GM18505 (cell line): ENCODE measurements around the gene C3orf18.

Experiments
- ATAC-seq: cut with Tn5 transposase; IDR thresholded peaks from one replicate; pipeline ENCODE4 v1.9.1; 2021; ENCODE audit not compliant: unreplicated experiment
- POLR2A ChIP-seq: IDR thresholded peaks from 4 replicates; pipeline ENCODE4 v1.6.1; 2011; ENCODE audit warnings: borderline replicate concordance; ENCODE audit not compliant: insufficient read depth, insufficient read length; ENCODE audit errors: extremely low read depth

C3orf18 gene

GRCh38 chr3:50599115-50599715 is 31.7 kb upstream of the C3orf18 start:
- TF ChIP-seq POLR2A: no peak
- ATAC-seq: no peak

- no peak for ATAC-seq
- no peak for TF ChIP-seq POLR2A
These were observed 26.8 kb upstream of the C3orf18 start for GRCh38 chr3:50594253-50594785.

- no peak for TF ChIP-seq POLR2A
- ATAC-seq: no peak
These were observed 25.0 kb upstream of the C3orf18 start for GRCh38 chr3:50592568-50592967.

GRCh38 chr3:50591196-50591741 is 23.7 kb upstream of the C3orf18 start:
- TF ChIP-seq POLR2A: no peak
- no peak for ATAC-seq

GRCh38 chr3:50588759-50589433 is 21.3 kb upstream of the C3orf18 start:
- ATAC-seq: no peak
- no peak for TF ChIP-seq POLR2A

- peak; percentile 34 for ATAC-seq
- peak; percentile 47 for TF ChIP-seq POLR2A
These were observed 20.5 kb upstream of the C3orf18 start for GRCh38 chr3:50587806-50588758.

GRCh38 chr3:50587373-50587772 is 19.8 kb upstream of the C3orf18 start:
- no peak for ATAC-seq
- TF ChIP-seq POLR2A: no peak

GRCh38 chr3:50586763-50587070 is 19.2 kb upstream of the C3orf18 start:
- no peak for ATAC-seq
- TF ChIP-seq POLR2A: no peak

- ATAC-seq: no peak
- TF ChIP-seq POLR2A: no peak
These were observed 18.6 kb upstream of the C3orf18 start for GRCh38 chr3:50585919-50586762.

GRCh38 chr3:50584391-50584790 is 16.8 kb upstream of the C3orf18 start:
- TF ChIP-seq POLR2A: no peak
- no peak for ATAC-seq

- TF ChIP-seq POLR2A: no peak
- ATAC-seq: no peak
These were observed 16.4 kb upstream of the C3orf18 start for GRCh38 chr3:50583897-50584296.

GRCh38 chr3:50582083-50582482 is 14.5 kb upstream of the C3orf18 start:
- ATAC-seq: no peak
- no peak for TF ChIP-seq POLR2A
